Mucosa of rectum (tissue), 2 donors: ENCODE data around the gene JUND.
"Not testable (repeated sequence)": the region's sequence is repeated elsewhere in the genome, so short reads cannot be mapped to it uniquely, and the experiment has no call there.

ENCODE experiments used
- H3K27ac ChIP-seq, 2 donors: one replicate each; pipeline ENCODE4 v1.7.0; 2013; ENCODE audit warnings: inconsistent platforms in 2 of 2, low read depth in 2 of 2, low read length in 2 of 2
- H3K27me3 ChIP-seq, 2 donors: one replicate each; pipeline ENCODE4 v1.7.0; 2013; ENCODE audit warnings: low read length in 2 of 2; ENCODE audit not compliant: control insufficient read depth in 2 of 2, insufficient read depth in 2 of 2
- H3K36me3 ChIP-seq, 2 donors: one replicate each; pipeline ENCODE4 v1.7.0; 2013; ENCODE audit warnings: low read length in 2 of 2; ENCODE audit not compliant: control insufficient read depth in 2 of 2, insufficient read depth in 2 of 2
- H3K4me1 ChIP-seq, 2 donors: one replicate each; pipeline ENCODE4 v1.7.0; 2013; ENCODE audit warnings: low read length in 2 of 2, mild to moderate bottlenecking in 1 of 2; ENCODE audit not compliant: control insufficient read depth in 2 of 2, insufficient read depth in 2 of 2
- H3K4me3 ChIP-seq, 2 donors: one replicate each; pipeline ENCODE4 v1.7.0; 2013; ENCODE audit warnings: low read length in 2 of 2
- H3K9ac ChIP-seq, 2 donors: one replicate each; pipeline ENCODE4 v1.7.0; 2013; ENCODE audit warnings: low read length in 2 of 2, low read depth in 1 of 2, mild to moderate bottlenecking in 1 of 2
- H3K9me3 ChIP-seq, 2 donors: one replicate each; pipeline ENCODE4 v1.7.0; 2013; ENCODE audit warnings: low read length in 2 of 2; ENCODE audit not compliant: control insufficient read depth in 2 of 2
- donor health status: healthy.
- donor health status: Normal muscosa, but diverticular disease.

JUND gene

GRCh38 chr19:18281082-18282020 is at the start of gene JUND:
JUND (minus strand) TSS chr19:18281622; CDS start chr19:18281484, 138 bp downstream.
- H3K36me3 ChIP-seq = peaks cover 11 to 12% of the 10 kb centered on the region in 2 donors
- H3K4me1 ChIP-seq = peaks cover 27 to 40% of the 10 kb centered on the region in 2 donors
- H3K9me3 ChIP-seq = no peaks in the 10 kb centered on the region
- no peaks in the 10 kb centered on the region for H3K27me3 ChIP-seq
- peak within 1 kb of the TSS; percentile 85 to 99 for H3K4me3 ChIP-seq
- peak within 1 kb of the TSS; percentile 100 for H3K27ac ChIP-seq
- peak within 1 kb of the TSS; percentile 99 to 100 for H3K9ac ChIP-seq

- Histone ChIP-seq H3K9me3 (no peaks in the 10 kb centered on the region), H3K4me1 (peaks cover 11% of the 10 kb centered on the region in 2 donors), H3K36me3 (no peaks in the 10 kb centered on the region), H3K27me3 (no peaks in the 10 kb centered on the region), H3K9ac (no peak overlapping the region), H3K27ac (no peak overlapping the region), H3K4me3 (no peak overlapping the region)
Observed at GRCh38 chr19:18330868-18331267, 49.4 kb upstream of the JUND start.

- Histone ChIP-seq H3K27ac (peak overlapping the region; percentile 65 to 69), H3K9ac (peak overlapping the region in 1 of 2 donors; percentile 66), H3K4me3 (peak overlapping the region; percentile 36 to 76), H3K9me3 (no peaks in the 10 kb centered on the region), H3K27me3 (no peaks in the 10 kb centered on the region), H3K4me1 (peaks cover 13% of the 10 kb centered on the region in 2 donors), H3K36me3 (no peaks in the 10 kb centered on the region)
Observed at GRCh38 chr19:18329035-18329376, 47.6 kb upstream of the JUND start.

- Histone ChIP-seq H3K27ac (peak overlapping the region; percentile 65 to 69), H3K27me3 (no peaks in the 10 kb centered on the region), H3K36me3 (no peaks in the 10 kb centered on the region), H3K9me3 (no peaks in the 10 kb centered on the region), H3K4me1 (peaks cover 18% of the 10 kb centered on the region in 2 donors), H3K4me3 (peak overlapping the region; percentile 36 to 76), H3K9ac (peak overlapping the region; percentile 52 to 66)
Observed at GRCh38 chr19:18328340-18329034, 47.1 kb upstream of the JUND start.

- H3K4me1 ChIP-seq = peaks cover 28% of the 10 kb centered on the region in 2 donors
- H3K9me3 ChIP-seq = no peaks in the 10 kb centered on the region
- no peaks in the 10 kb centered on the region for H3K36me3 ChIP-seq
- no peak overlapping the region for H3K27ac ChIP-seq
- H3K4me3 ChIP-seq = no peak overlapping the region
- H3K27me3 ChIP-seq = no peaks in the 10 kb centered on the region
- H3K9ac ChIP-seq = no peak overlapping the region
Observed at GRCh38 chr19:18326772-18327171, 45.4 kb upstream of the JUND start.

GRCh38 chr19:18324373-18324731 is 42.9 kb upstream of the JUND start:
- Histone ChIP-seq H3K4me1 (peaks cover 46 to 49% of the 10 kb centered on the region in 2 donors), H3K27ac (peak overlapping the region in 1 of 2 donors; percentile 93)
- H3K27me3 ChIP-seq, H3K4me3 ChIP-seq, H3K9ac ChIP-seq, H3K36me3 ChIP-seq, H3K9me3 ChIP-seq: not testable (repeated sequence)

- Histone ChIP-seq H3K27me3 (no peaks in the 10 kb centered on the region), H3K4me1 (peaks cover 47 to 53% of the 10 kb centered on the region in 2 donors), H3K9ac (peak within 1 kb of the TSS; percentile 85 to 96), H3K27ac (peak within 1 kb of the TSS; percentile 93 to 94), H3K9me3 (no peaks in the 10 kb centered on the region), H3K4me3 (peak within 1 kb of the TSS; percentile 69 to 84), H3K36me3 (no peaks in the 10 kb centered on the region)
Observed at GRCh38 chr19:18322759-18323460, 41.5 kb upstream of the JUND start, which contains the start of gene LSM4. LSM4 (minus strand) TSS chr19:18323076; CDS start chr19:18323020, 56 bp downstream.

- H3K27me3 ChIP-seq = no peaks in the 10 kb centered on the region
- H3K4me1 ChIP-seq = peaks cover 51 to 57% of the 10 kb centered on the region in 2 donors
- no peaks in the 10 kb centered on the region for H3K36me3 ChIP-seq
- H3K9ac ChIP-seq = peak overlapping the region; percentile 85 to 96
- H3K4me3 ChIP-seq = peak overlapping the region; percentile 69 to 84
- no peaks in the 10 kb centered on the region for H3K9me3 ChIP-seq
- H3K27ac ChIP-seq = peak overlapping the region; percentile 93 to 94
Observed at GRCh38 chr19:18322318-18322758, 40.9 kb upstream of the JUND start.

GRCh38 chr19:18321734-18322102 is 40.3 kb upstream of the JUND start:
- H3K9ac ChIP-seq = peak overlapping the region; percentile 85 to 96
- no peaks in the 10 kb centered on the region for H3K36me3 ChIP-seq
- H3K4me1 ChIP-seq = peaks cover 51 to 57% of the 10 kb centered on the region in 2 donors
- no peaks in the 10 kb centered on the region for H3K9me3 ChIP-seq
- peak overlapping the region; percentile 69 to 84 for H3K4me3 ChIP-seq
- H3K27me3 ChIP-seq = no peaks in the 10 kb centered on the region
- peak overlapping the region; percentile 93 to 94 for H3K27ac ChIP-seq
